ENCODE results near the gene ERICH6B. TPM values are rescaled to one million over a fixed set of nuclear protein-coding genes. Genes with fewer than 3 reads are reported as not detected.

ERICH6B gene
- polyA plus RNA-seq, 1 of the 3 experiments (the other 2 are of a cell fraction), result not detected

GRCh38 chr13:45594227-45594626, 21.3 kb downstream of the ERICH6B start:
- no peak overlapping the region for H3K4me2 ChIP-seq
- ChIA-PET CTCF (interaction anchor here (0.6 kb wide), 1 partner anchor 16 kb away, joined by 3 read pairs; no protein-coding TSS in a partner anchor), POLR2A (no interaction called here)
- no peaks in the 10 kb centered on the region for H3K9me2 ChIP-seq
- H3K9ac ChIP-seq, result no peak overlapping the region
- no peaks in the 10 kb centered on the region for H3K79me2 ChIP-seq (ENCODE audit: insufficient read depth)
- no peak overlapping the region for H3K27ac ChIP-seq (ENCODE audit: low read depth in 2 of 2, low read length in 1 of 2)
- no peaks in the 10 kb centered on the region for H4K20me1 ChIP-seq (ENCODE audit: insufficient read depth)
- H3K4me1 ChIP-seq (ENCODE audit: control insufficient read depth in 1 of 2, insufficient read depth in 2 of 2, low read depth in 1 of 2, low read length in 1 of 2), result no peaks in the 10 kb centered on the region
- no peaks in the 10 kb centered on the region for H3K36me3 ChIP-seq (replicated peaks in 1 of 2; ENCODE audit: control insufficient read depth in 1 of 2, insufficient read depth in 2 of 2, low read length in 1 of 2)
- H3K9me3 ChIP-seq, result no peaks in the 10 kb centered on the region
- no peaks in the 10 kb centered on the region; the same call in 1 of the 2 replicates for H3K27me3 ChIP-seq (ENCODE audit: insufficient read depth)
- TF ChIP-seq FOSL2 (IDR thresholded peaks at IDR 0.05; ENCODE audit: borderline replicate concordance, low read depth) (no peak), SIN3A (IDR thresholded peaks at IDR 0.05; ENCODE audit: borderline replicate concordance, low read depth, low read length) (no peak), RFX5 (IDR thresholded peaks at IDR 0.05; ENCODE audit: low read length) (no peak), IRF3 (IDR thresholded peaks at IDR 0.05; ENCODE audit: low read depth, low read length) (no peak), MXI1 (IDR thresholded peaks at IDR 0.05; ENCODE audit: low read depth, low read length) (no peak), POLR2AphosphoS5 (IDR thresholded peaks at IDR 0.05; ENCODE audit: low read depth, low read length) (no peak), MEF2A (IDR thresholded peaks at IDR 0.05; ENCODE audit: borderline replicate concordance, low read depth) (no peak), FOXM1 (IDR thresholded peaks at IDR 0.05; ENCODE audit: low read depth) (no peak), PBX3 (IDR thresholded peaks at IDR 0.05) (no peak), RXRA (IDR thresholded peaks at IDR 0.05; ENCODE audit: borderline replicate concordance, low read depth) (no peak), SMC3 (IDR thresholded peaks at IDR 0.05; ENCODE audit: low read depth, low read length) (no peak), JUND (IDR thresholded peaks at IDR 0.05) (no peak), TEAD4 (IDR thresholded peaks at IDR 0.05; ENCODE audit: borderline replicate concordance, insufficient read depth) (no peak), NRF1 (IDR thresholded peaks at IDR 0.05; ENCODE audit: low read depth, low read length) (no peak)
- H3K4me3 ChIP-seq (ENCODE audit: low read depth in 2 of 2, low read length in 1 of 2), result no peak overlapping the region
- 47% methylated on average over 2 of the region's 2 CpGs for WGBS (ENCODE audit: low lambda C conversion rate)
- no peaks in the 10 kb centered on the region for H3F3A ChIP-seq (replicated peaks; ENCODE audit: insufficient read depth)
- no peak for DNase-seq
- H2AFZ ChIP-seq (ENCODE audit: low read depth), result no peak overlapping the region

DNA sequence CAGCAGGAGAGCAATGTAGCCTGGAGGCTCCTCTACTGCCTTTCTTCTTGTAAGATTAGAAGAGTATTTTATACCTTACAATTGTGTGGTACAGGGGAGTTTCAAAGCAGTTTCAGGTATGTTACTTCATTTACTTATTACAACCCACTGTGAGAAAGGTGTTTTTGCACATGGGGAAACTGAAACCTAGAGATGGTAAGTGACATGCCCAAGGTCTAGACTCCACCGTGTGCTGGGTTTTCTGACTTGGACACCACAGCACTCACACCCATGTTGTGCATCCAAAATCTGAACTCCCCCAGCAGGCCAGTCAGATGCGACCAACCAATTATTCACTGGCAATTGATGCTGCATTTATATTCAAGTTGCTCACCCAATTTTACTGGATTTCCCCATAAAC, 22.8 kb downstream of the ERICH6B start:
- TF ChIP-seq RAD21 (IDR thresholded peaks at IDR 0.05; ENCODE audit: low read length) (no peak), CHD2 (IDR thresholded peaks at IDR 0.05; ENCODE audit: low read length, partially characterized antibody) (no peak), RXRA (IDR thresholded peaks at IDR 0.05; ENCODE audit: borderline replicate concordance, low read depth) (no peak), GABPA (IDR thresholded peaks at IDR 0.05; ENCODE audit: low read depth) (no peak)
- TF ChIP-seq, protein P1, sequence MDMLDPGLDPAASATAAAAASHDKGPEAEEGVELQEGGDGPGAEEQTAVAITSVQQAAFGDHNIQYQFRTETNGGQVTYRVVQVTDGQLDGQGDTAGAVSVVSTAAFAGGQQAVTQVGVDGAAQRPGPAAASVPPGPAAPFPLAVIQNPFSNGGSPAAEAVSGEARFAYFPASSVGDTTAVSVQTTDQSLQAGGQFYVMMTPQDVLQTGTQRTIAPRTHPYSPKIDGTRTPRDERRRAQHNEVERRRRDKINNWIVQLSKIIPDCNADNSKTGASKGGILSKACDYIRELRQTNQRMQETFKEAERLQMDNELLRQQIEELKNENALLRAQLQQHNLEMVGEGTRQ (IDR thresholded peaks at IDR 0.05; ENCODE audit: borderline replicate concordance, low read depth, low read length), result no peak
- no peak overlapping the region for H3K27ac ChIP-seq (ENCODE audit: low read depth in 2 of 2, low read length in 1 of 2)
- H4K20me1 ChIP-seq (ENCODE audit: insufficient read depth), result no peaks in the 10 kb centered on the region
- no peak overlapping the region for H3K4me2 ChIP-seq
- no peaks in the 10 kb centered on the region for H3K4me1 ChIP-seq (ENCODE audit: control insufficient read depth in 1 of 2, insufficient read depth in 2 of 2, low read depth in 1 of 2, low read length in 1 of 2)
- DNase-seq, result no peak
- H3K9me2 ChIP-seq, result no peaks in the 10 kb centered on the region
- no peaks in the 10 kb centered on the region for H3K79me2 ChIP-seq (ENCODE audit: insufficient read depth)
- no peak overlapping the region for H3K9ac ChIP-seq
- no peaks in the 10 kb centered on the region for H3F3A ChIP-seq (replicated peaks; ENCODE audit: insufficient read depth)
- 75% methylated on average over 2 of the region's 2 CpGs for WGBS (ENCODE audit: low lambda C conversion rate)
- H3K36me3 ChIP-seq (replicated peaks in 1 of 2; ENCODE audit: control insufficient read depth in 1 of 2, insufficient read depth in 2 of 2, low read length in 1 of 2), result no peaks in the 10 kb centered on the region
- H3K27me3 ChIP-seq (ENCODE audit: insufficient read depth), result no peaks in the 10 kb centered on the region; the same call in 1 of the 2 replicates
- H3K4me3 ChIP-seq (ENCODE audit: low read depth in 2 of 2, low read length in 1 of 2), result no peak overlapping the region
- no peak overlapping the region for H2AFZ ChIP-seq (ENCODE audit: low read depth)
- POLR2A ChIA-PET, result no interaction called here
- CTCF ChIA-PET, result no interaction called here
- H3K9me3 ChIP-seq, result no peaks in the 10 kb centered on the region

Data from SK-N-SH (cell line).